GM12892 (cell line): ENCODE measurements around the gene NGFR.

Experiments used
- POLR2A ChIP-seq: IDR thresholded peaks from 2 replicates; pipeline ENCODE4 v1.6.1; 2011; ENCODE audit warnings: low read depth, low read length, control low read depth
- POLR2AphosphoS5 ChIP-seq: IDR thresholded peaks from 2 replicates; pipeline ENCODE4 v1.6.1; 2011; ENCODE audit warnings: low read depth, low read length, control low read depth
- TAF1 ChIP-seq: IDR thresholded peaks from 2 replicates; pipeline ENCODE4 v1.6.1; 2011; ENCODE audit warnings: low read depth, mild to moderate bottlenecking, control low read depth, low read length, borderline replicate concordance

- TF ChIP-seq POLR2A (no peak), TAF1 (no peak), POLR2AphosphoS5 (no peak)
These were observed 60.6 kb downstream of the NGFR start for GRCh38 chr17:49555495-49556222.
